Putamen (tissue), 1 donor: ENCODE data around the gene PCA3.

Source experiments
- DNase-seq: peaks from one replicate; pipeline ENCODE4 v3.0.0-alpha.2; 2016; ENCODE audit warnings: low spot score

Gene PCA3

GRCh38 chr9:76756941-76757673 is 7.1 kb upstream of the PCA3 start:
- DNase-seq: no peak

DNA sequence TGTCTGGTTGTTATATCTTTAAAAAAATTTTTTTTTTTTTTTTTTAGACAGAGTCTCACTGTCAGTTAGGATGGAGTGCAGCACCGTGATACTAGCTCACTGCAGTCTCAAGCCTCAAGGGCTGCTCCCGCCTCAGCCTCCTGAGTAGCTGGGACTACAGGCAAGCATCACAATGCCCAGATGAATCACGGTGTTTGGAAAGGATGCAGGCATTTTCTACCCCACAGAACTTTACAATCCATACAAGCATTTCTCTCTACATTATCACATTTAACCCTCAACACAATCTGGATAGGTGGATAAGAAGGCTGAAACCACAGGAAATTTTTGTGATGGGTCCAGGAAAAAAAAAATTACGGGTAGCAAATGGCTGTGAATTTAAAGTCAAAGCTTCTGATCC is 5.8 kb upstream of the PCA3 start:
- DNase-seq: no peak

DNA sequence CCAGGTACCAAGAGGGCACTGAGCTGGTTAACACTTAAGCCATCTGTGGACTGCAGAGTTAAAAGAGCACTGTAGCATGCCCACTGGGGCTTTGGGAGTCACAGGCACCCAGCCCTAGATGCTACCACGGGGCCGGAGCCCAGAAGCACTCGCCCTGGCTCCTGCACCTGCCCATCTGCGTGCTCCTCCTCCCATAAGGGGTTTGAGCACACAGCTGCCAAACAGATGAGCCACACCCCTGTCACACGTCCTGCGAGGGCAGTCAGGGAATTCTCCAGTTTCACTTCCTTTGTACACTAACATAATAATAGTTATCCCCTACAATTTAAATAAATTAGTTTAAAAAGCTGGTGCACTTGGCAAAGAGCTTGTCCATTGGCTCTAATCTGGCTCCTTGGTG is 4.5 kb upstream of the PCA3 start:
- no peak for DNase-seq

- no peak for DNase-seq
Observed at GRCh38 chr9:76761448-76761847, 2.8 kb upstream of the PCA3 start.

GRCh38 chr9:76766126-76766525 is 1.9 kb downstream of the PCA3 start:
- no peak for DNase-seq

GRCh38 chr9:76772686-76773445 is 8.6 kb downstream of the PCA3 start:
- DNase-seq: no peak

GRCh38 chr9:76784881-76785280 is 20.6 kb downstream of the PCA3 start:
- DNase-seq: no peak

- no peak for DNase-seq
Observed at GRCh38 chr9:76785501-76785900, 21.3 kb downstream of the PCA3 start.

DNA sequence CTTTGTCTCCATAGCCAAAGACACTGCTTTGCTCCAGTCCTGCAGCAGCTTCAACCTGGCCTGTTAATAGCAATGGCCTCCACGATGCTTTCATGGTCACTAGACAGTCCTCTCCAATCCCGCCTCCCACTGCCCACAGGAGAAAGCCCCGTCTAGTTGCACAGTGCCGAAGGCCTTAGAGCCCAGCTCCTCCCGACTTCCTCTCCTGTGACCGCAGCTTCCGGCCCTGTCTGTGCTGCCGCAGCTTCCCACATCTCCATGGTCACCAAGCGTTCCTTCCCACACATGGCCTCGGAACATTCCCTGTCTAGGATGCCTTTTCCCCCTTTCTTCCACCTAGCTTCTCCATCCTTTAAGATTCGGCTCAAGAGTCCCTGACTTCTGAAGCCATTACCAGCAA is 23.4 kb downstream of the PCA3 start:
- DNase-seq: no peak

- no peak for DNase-seq
Observed at GRCh38 chr9:76789840-76790239, 25.6 kb downstream of the PCA3 start.

GRCh38 chr9:76793784-76794431 is 29.7 kb downstream of the PCA3 start:
- no peak for DNase-seq

DNA sequence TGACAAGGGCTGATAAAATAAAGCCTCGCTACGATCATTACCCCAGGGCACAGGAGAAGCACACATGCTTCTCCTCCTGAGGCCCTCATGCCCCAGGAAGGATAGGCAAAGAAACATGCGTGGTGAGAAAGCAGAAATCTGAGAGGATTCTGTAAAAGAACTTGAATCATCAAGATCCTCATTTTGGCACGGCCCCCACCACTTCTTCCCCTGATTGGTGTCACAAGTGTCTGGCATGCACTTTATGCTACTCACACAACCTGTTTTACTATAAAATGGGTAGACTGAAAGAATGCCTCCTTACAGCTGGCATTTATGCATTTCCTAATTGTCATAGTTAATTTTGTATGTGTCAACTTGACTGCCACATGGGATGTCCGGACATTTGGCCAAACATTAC is 32.1 kb downstream of the PCA3 start:
- no peak for DNase-seq

GRCh38 chr9:76798527-76798926 is 34.3 kb downstream of the PCA3 start:
- DNase-seq: no peak

DNA sequence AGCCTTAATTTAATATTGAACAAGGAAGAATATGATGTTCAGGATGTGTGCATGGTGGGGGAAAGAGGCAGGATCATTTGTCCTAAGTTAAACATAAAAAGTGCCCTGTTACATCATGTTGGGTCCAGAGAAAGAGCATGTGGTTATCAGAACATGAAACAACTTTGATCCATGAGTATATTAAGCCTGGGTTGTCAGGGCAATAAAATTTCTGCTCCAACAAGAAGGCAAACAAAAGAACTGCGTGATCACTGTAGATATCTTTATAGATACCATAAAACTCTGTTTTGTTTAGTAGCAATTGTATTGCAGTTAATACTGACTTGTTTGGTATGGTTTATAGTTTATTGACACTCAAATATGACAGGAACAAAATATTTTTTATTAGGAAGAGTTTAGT is 35.2 kb downstream of the PCA3 start:
- no peak for DNase-seq

DNA sequence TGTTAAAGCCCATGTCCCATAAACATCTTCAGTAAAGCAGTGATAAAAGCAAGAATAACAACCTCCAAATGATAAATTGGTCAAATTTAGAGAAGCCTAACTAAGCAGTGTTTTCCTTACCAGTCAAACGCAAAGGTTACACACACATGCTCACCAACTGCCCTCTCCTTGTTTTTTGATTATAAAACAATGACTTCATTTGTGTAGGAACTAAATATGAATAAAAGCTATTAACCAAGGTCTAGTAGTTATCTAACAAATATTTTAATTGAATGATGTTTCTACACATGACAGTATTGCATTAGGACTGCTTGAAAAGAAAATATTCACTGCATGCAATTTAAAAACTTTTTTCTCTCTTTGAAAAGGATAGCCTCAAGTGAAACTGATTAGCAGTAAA is 36.7 kb downstream of the PCA3 start:
- no peak for DNase-seq

- no peak for DNase-seq
Observed at GRCh38 chr9:76803083-76803482, 38.8 kb downstream of the PCA3 start.

GRCh38 chr9:76803762-76804161 is 39.5 kb downstream of the PCA3 start:
- no peak for DNase-seq

GRCh38 chr9:76808636-76809035 is 44.4 kb downstream of the PCA3 start:
- no peak for DNase-seq

- DNase-seq: peak; percentile 62
Observed at GRCh38 chr9:76810377-76810957, 46.2 kb downstream of the PCA3 start.

DNA sequence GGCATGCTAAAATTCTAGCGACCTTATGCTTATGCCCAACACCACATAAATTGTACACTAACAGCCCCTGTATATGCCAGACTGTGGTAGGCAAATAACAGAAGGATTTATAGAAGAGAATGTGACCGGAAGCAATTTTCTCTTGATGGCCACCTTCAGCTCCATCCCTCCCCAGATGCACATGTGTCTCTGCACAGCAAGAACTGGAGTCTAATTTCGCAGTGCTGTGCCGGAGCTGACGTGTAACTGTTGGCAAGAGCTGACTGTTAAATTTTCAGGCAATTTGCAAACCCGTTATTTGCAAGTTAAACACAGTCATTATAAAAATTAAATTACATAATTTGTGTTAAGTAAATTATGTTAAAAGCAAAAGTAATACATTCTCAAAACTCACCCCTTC is 48.4 kb downstream of the PCA3 start:
- no peak for DNase-seq

- DNase-seq: no peak
Observed at GRCh38 chr9:76817489-76817888, 53.3 kb downstream of the PCA3 start.

- peak; percentile 70 for DNase-seq
Observed at GRCh38 chr9:76818271-76818670, 54.0 kb downstream of the PCA3 start.

DNA sequence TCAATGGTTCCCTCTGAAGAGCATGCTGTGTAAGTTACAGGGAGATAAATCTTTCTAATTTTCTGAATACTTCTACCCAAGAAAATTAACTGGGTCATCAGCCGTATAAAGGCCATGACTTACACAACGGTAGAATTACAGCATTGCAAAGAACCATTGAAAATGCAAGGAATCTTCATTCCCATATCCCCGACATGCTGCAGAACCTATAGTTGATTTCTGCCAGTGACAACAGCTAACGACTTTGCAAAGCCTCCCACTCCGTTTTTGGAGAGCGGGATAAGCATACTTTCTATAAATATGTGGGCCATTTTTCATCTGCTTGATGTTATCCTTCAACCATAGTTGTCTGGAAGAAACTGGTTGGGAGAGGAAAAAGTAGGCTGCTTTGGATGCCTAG is 56.2 kb downstream of the PCA3 start:
- DNase-seq: no peak
